Parathyroid adenoma (tissue), 2 donors: ENCODE results near the gene HNRNPA2B1.

Experiments used
- H2AFZ ChIP-seq: fragments of 300-600 bp; sonication (generic); one replicate; pipeline ENCODE4 v1.7.0; 2017; ENCODE audit warnings: antibody characterized with exemption, mild to moderate bottlenecking
- H3K27ac ChIP-seq: fragments of 300-600 bp; sonication (generic); one replicate; pipeline ENCODE4 v1.7.0; 2017
- H3K27me3 ChIP-seq: fragments of 300-600 bp; sonication (generic); one replicate; pipeline ENCODE4 v1.7.0; 2017; ENCODE audit warnings: low read length; ENCODE audit not compliant: control insufficient read depth, insufficient read depth
- H3K36me3 ChIP-seq: fragments of 300-600 bp; sonication (generic); one replicate; pipeline ENCODE4 v1.7.0; 2017; ENCODE audit warnings: low read length; ENCODE audit not compliant: control insufficient read depth, insufficient read depth
- H3K4me1 ChIP-seq: fragments of 300-600 bp; sonication (generic); one replicate; pipeline ENCODE4 v1.7.0; 2017; ENCODE audit warnings: control low read depth
- H3K4me2 ChIP-seq: fragments of 300-600 bp; sonication (generic); one replicate; pipeline ENCODE4 v1.7.0; 2017; ENCODE audit warnings: low read length
- H3K4me3 ChIP-seq: fragments of 300-600 bp; sonication (generic); one replicate; pipeline ENCODE4 v1.7.0; 2017; ENCODE audit warnings: low read depth, low read length
- H3K79me2 ChIP-seq: fragments of 300-600 bp; sonication (generic); one replicate; pipeline ENCODE4 v1.7.0; 2017; ENCODE audit warnings: control low read depth
- H3K9ac ChIP-seq: fragments of 300-600 bp; sonication (generic); one replicate; pipeline ENCODE4 v1.7.0; 2017; ENCODE audit warnings: mild to moderate bottlenecking
- H3K9me3 ChIP-seq: fragments of 300-600 bp; sonication (generic); one replicate; pipeline ENCODE4 v1.7.0; 2017; ENCODE audit warnings: low read length; ENCODE audit not compliant: control insufficient read depth
- CTCF ChIP-seq: fragments of 300-600 bp; sonication (generic); IDR thresholded peaks from one replicate; pipeline ENCODE4 v1.7.0; 2017; ENCODE audit warnings: antibody characterized with exemption, mild to moderate bottlenecking
- donor health status: primary hyperparathyroidism.

Gene HNRNPA2B1

GRCh38 chr7:26199301-26200037 lies 1.1 kb downstream of the HNRNPA2B1 start:
- Histone ChIP-seq H3K9me3 (no peaks in the 10 kb centered on the region), H2AFZ (peak overlapping the region; percentile 82), H3K9ac (peak overlapping the region; percentile 99), H3K4me2 (peak overlapping the region; percentile 83), H3K36me3 (no peaks in the 10 kb centered on the region), H3K4me3 (peak overlapping the region; percentile 100), H3K4me1 (peaks cover 21% of the 10 kb centered on the region), H3K79me2 (peaks cover 45% of the 10 kb centered on the region), H3K27ac (peak overlapping the region; percentile 100), H3K27me3 (no peaks in the 10 kb centered on the region)
- TF ChIP-seq CTCF = no peak

- peak overlapping the region; percentile 100 for H3K4me3 ChIP-seq
- peaks cover 25% of the 10 kb centered on the region for H3K4me1 ChIP-seq
- H3K36me3 ChIP-seq = no peaks in the 10 kb centered on the region
- TF ChIP-seq CTCF = no peak
- no peaks in the 10 kb centered on the region for H3K27me3 ChIP-seq
- no peak overlapping the region for H2AFZ ChIP-seq
- H3K4me2 ChIP-seq = peak overlapping the region; percentile 83
- H3K9me3 ChIP-seq = no peaks in the 10 kb centered on the region
- H3K27ac ChIP-seq = peak overlapping the region; percentile 100
- no peak overlapping the region for H3K9ac ChIP-seq
- peaks cover 51% of the 10 kb centered on the region for H3K79me2 ChIP-seq
Observed at GRCh38 chr7:26198781-26199169, 1.8 kb downstream of the HNRNPA2B1 start.

GRCh38 chr7:26198133-26198780 lies 2.3 kb downstream of the HNRNPA2B1 start:
- Histone ChIP-seq H3K4me2 (peak overlapping the region; percentile 83), H2AFZ (no peak overlapping the region), H3K36me3 (no peaks in the 10 kb centered on the region), H3K9ac (no peak overlapping the region), H3K4me1 (peaks cover 28% of the 10 kb centered on the region), H3K79me2 (peaks cover 55% of the 10 kb centered on the region), H3K4me3 (peak overlapping the region; percentile 100), H3K9me3 (no peaks in the 10 kb centered on the region), H3K27me3 (no peaks in the 10 kb centered on the region), H3K27ac (peak overlapping the region; percentile 100)
- TF ChIP-seq CTCF = peak; percentile 87

GRCh38 chr7:26197153-26198115 lies 3.1 kb downstream of the HNRNPA2B1 start:
- Histone ChIP-seq H3K4me1 (peaks cover 30% of the 10 kb centered on the region), H3K4me2 (peak overlapping the region; percentile 83), H3K4me3 (peak overlapping the region; percentile 100), H3K27me3 (no peaks in the 10 kb centered on the region), H3K36me3 (peaks cover 5% of the 10 kb centered on the region), H3K27ac (no peak overlapping the region), H3K79me2 (peaks cover 55% of the 10 kb centered on the region), H2AFZ (no peak overlapping the region), H3K9ac (no peak overlapping the region), H3K9me3 (no peaks in the 10 kb centered on the region)
- TF ChIP-seq CTCF = no peak
